ENCODE results near the gene TECR. TPM values are rescaled to one million over a fixed set of nuclear protein-coding genes. Genes with fewer than 3 reads are reported as not detected.
A peak's percentile ranks its signal among the peaks of the same experiment; 100 is the strongest.

TECR gene
- total and polyA plus RNA-seq, 2 of the 4 experiments (the other 2 are of a cell fraction), result 46.2 to 81.2 TPM

DNA sequence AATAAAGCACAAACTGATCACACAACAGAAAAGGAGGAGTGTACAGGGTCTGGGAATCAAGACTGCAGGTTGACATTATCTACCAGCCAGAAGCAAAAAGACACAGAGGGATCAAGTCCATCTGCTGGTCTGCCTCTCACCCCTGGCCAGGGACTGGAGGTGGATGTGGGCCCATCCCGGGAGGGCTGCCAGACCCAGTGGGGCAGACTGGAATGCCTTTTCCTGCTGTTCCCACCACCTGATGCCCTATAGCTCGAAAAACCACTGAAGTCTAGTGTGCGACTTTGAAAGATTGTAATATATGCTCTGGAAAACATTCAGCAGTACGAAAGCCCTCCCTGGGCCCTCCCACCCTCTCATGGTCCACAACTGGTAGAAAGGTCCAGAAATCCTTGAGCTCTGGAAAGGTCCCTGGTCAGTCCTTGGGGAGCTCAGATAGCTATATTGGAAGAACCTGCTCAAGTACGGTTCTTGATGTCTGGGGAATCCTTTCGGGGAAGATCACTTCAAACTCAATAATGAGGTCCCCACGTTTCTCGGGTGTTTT, 13.8 kb upstream of the TECR start:
- Histone ChIP-seq H2BK120ac (ENCODE audit: low read depth, low read length) (no peak overlapping the region), H4K5ac (ENCODE audit: low read depth, low read length) (no peak overlapping the region), H3K14ac (replicated peaks; ENCODE audit: low read depth, low read length) (no peak overlapping the region), H3K4ac (ENCODE audit: low read depth, low read length) (no peak overlapping the region), H3K56ac (ENCODE audit: extremely low read depth, insufficient read depth, low read length) (no peak overlapping the region), H2AK9ac (replicated peaks; ENCODE audit: low read depth, low read length, poor library complexity) (peak overlapping the region; percentile 38), H4K91ac (ENCODE audit: insufficient read depth, low read depth, low read length) (no peak overlapping the region), H4K20me1 (ENCODE audit: insufficient read depth, low read length) (peaks cover 45% of the 10 kb centered on the region), H3K9me1 (ENCODE audit: insufficient read depth, low read length) (peaks cover 25% of the 10 kb centered on the region), H2AK5ac (ENCODE audit: low read depth, low read length) (no peak overlapping the region), H3K18ac (ENCODE audit: low read depth, low read length) (no peak overlapping the region), H3K79me1 (ENCODE audit: low read depth in 1 of 2, low read length in 2 of 2) (peaks cover 23 to 60% of the 10 kb centered on the region in 2 experiments), H3K9me3 (ENCODE audit: control insufficient read depth, insufficient read depth, low read length) (no peaks in the 10 kb centered on the region), H4K8ac (ENCODE audit: low read depth in 2 of 2, low read length in 2 of 2) (no peak overlapping the region), H2BK15ac (ENCODE audit: low read depth, low read length) (no peak overlapping the region), H3K27ac (ENCODE audit: insufficient read depth, low read length) (no peak overlapping the region), H3K23ac (ENCODE audit: low read depth, low read length) (0 out of 2 replicates have a peak overlapping the region, but pooled peaks have one; percentile 87), H3K4me1 (ENCODE audit: control insufficient read depth, insufficient read depth, low read length) (peaks cover 20% of the 10 kb centered on the region), H3K4me3 (ENCODE audit: insufficient read depth, low read depth, low read length) (no peak overlapping the region), H2BK5ac (ENCODE audit: low read depth, low read length, poor library complexity, severe bottlenecking) (no peak overlapping the region), H3K36me3 (ENCODE audit: control insufficient read depth, insufficient read depth, low read length) (peaks cover 27% of the 10 kb centered on the region), H3K9ac (ENCODE audit: low read depth, low read length) (no peak overlapping the region), H3K4me2 (ENCODE audit: low read depth, low read length) (peak overlapping the region; percentile 98), H2AFZ (replicated peaks; ENCODE audit: low read length, poor library complexity) (no peak overlapping the region), H3K27me3 (ENCODE audit: control insufficient read depth, insufficient read depth, low read length) (no peaks in the 10 kb centered on the region), H2BK20ac (ENCODE audit: low read depth, low read length) (no peak overlapping the region)
- ATAC-seq (ENCODE audit: low read depth) (no peak), DNase-seq (peak; percentile 52)
- ChIA-PET POLR2A (ENCODE audit: unreplicated experiment) (interaction anchor here (0.7 kb wide), 1 partner anchor 12 kb away, joined by 3 read pairs; no protein-coding TSS in a partner anchor), CTCF (no interaction called here)
- WGBS, 2 experiments (ENCODE audit: extremely low coverage in 2 of 2, insufficient read length in 1 of 2), result 60% methylated on average over 1 of the region's 8 CpGs; no CpG with 5 or more reads in 1 of the 2 experiments
- no TSS peak for BruUV-seq (replicated peaks)
- intact Hi-C loops (cut with micrococcal nuclease) (no loop called here), dilution Hi-C loops (cut with HindIII; ENCODE audit: low sequenced_read_pairs, unreplicated experiment) (no loop called here), in situ Hi-C loops (cut with MboI; ENCODE audit: low sequenced_read_pairs) (no loop called here)
- TF ChIP-seq POLR2A (IDR thresholded peaks at IDR 0.05; ENCODE audit: low read depth, low read length), result 0 out of 2 replicates have a peak, but pooled peaks have one; percentile 36
- no peak for TF ChIP-seq FOS (IDR thresholded peaks at IDR 0.05; ENCODE audit: low read depth, low read length)

Measured in IMR-90 (cell line).